HEK293T (cell line): ENCODE measurements around the gene CXCL9.

Source experiments
- BHLHE40 ChIP-seq: fragments of 450-650 bp; IDR thresholded peaks from 2 replicates; pipeline ENCODE4 v1.6.1; 2016; ENCODE audit warnings: mild to moderate bottlenecking, moderate library complexity, borderline replicate concordance
- ELF4 ChIP-seq: fragments of 450-650 bp; IDR thresholded peaks from 2 replicates; pipeline ENCODE4 v1.6.1; 2017; ENCODE audit warnings: antibody characterized with exemption
- FOXA1 ChIP-seq: fragments of 450-650 bp; IDR thresholded peaks from 2 replicates; pipeline ENCODE4 v1.6.1; 2016; ENCODE audit warnings: mild to moderate bottlenecking
- FOXK2 ChIP-seq: fragments of 450-650 bp; IDR thresholded peaks from 2 replicates; pipeline ENCODE4 v1.6.1; 2016; ENCODE audit warnings: mild to moderate bottlenecking
- FOXM1 ChIP-seq: fragments of 450-650 bp; IDR thresholded peaks from 2 replicates; pipeline ENCODE4 v1.6.1; 2017; ENCODE audit warnings: mild to moderate bottlenecking, borderline replicate concordance
- HDGF ChIP-seq: fragments of 450-650 bp; IDR thresholded peaks from 2 replicates; pipeline ENCODE4 v1.6.1; 2017; ENCODE audit warnings: antibody characterized with exemption, borderline replicate concordance
- L3MBTL2 ChIP-seq: fragments of 450-650 bp; conservative IDR thresholded peaks from 2 replicates; pipeline ENCODE4 v1.6.1; 2016; ENCODE audit warnings: mild to moderate bottlenecking
- LEF1 ChIP-seq: fragments of 450-650 bp; IDR thresholded peaks from 2 replicates; pipeline ENCODE4 v1.6.1; 2017; ENCODE audit warnings: mild to moderate bottlenecking, borderline replicate concordance
- PKNOX1 ChIP-seq: fragments of 450-650 bp; IDR thresholded peaks from 2 replicates; pipeline ENCODE4 v1.6.1; 2016
- SP1 ChIP-seq: fragments of 450-650 bp; IDR thresholded peaks from 2 replicates; pipeline ENCODE4 v1.6.1; 2017
- TARDBP ChIP-seq: fragments of 450-650 bp; IDR thresholded peaks from 2 replicates; pipeline ENCODE4 v1.6.1; 2016

GRCh38 chr4:76011018-76011670 is 3.8 kb upstream of the CXCL9 start:
- TF ChIP-seq FOXK2 (no peak), FOXA1 (no peak), BHLHE40 (no peak), FOXM1 (no peak), L3MBTL2 (no peak), PKNOX1 (no peak), TARDBP (no peak), ELF4 (no peak), SP1 (no peak), HDGF (no peak), LEF1 (no peak)
